Left ventricle myocardium inferior (tissue), 1 donor: ENCODE measurements around the gene PDLIM4. TPM values are rescaled to one million over a fixed set of nuclear protein-coding genes. Genes with fewer than 3 reads are reported as not detected.

Experiments
- DNase-seq: peaks from one replicate; pipeline ENCODE4 v3.0.0-alpha.2; 2020
- H3K27ac ChIP-seq: fragments of 200-600 bp; replicated peaks from 2 replicates; pipeline ENCODE4 v1.8.0; 2021
- H3K27me3 ChIP-seq: fragments of 200-600 bp; 2 replicates; pipeline ENCODE4 v1.8.0; 2021; ENCODE audit warnings: low read depth
- H3K36me3 ChIP-seq: fragments of 200-600 bp; 2 replicates; pipeline ENCODE4 v1.8.0; 2021
- H3K4me1 ChIP-seq: fragments of 200-600 bp; 2 replicates; pipeline ENCODE4 v1.8.0; 2021
- H3K4me3 ChIP-seq: fragments of 200-600 bp; 2 replicates; pipeline ENCODE4 v1.8.0; 2021; ENCODE audit warnings: mild to moderate bottlenecking, moderate library complexity
- H3K9me3 ChIP-seq: fragments of 200-600 bp; replicated peaks from 2 replicates; pipeline ENCODE4 v1.8.0; 2021
- intact Hi-C: fragments of 100-400 bp; cut with micrococcal nuclease; formaldehyde crosslinking; loops from one replicate; pipeline ENCODE4 v1.11.0; 2022
- total RNA-seq: library from RNA; stranded (reverse); fragmentation: NEBNext Ultra II Directional; extraction: Animal tissue kit (Norgen Biotek cat#: 25700); gene quantifications from one replicate; pipeline ENCODE4 v1.2.1, GENCODE V29; 2021
- TF ChIP-seq, protein P1 (sequence below): fragments of 200-600 bp; IDR thresholded peaks from 2 replicates; pipeline ENCODE4 v1.8.0; 2021; ENCODE audit warnings: antibody characterized with exemption, mild to moderate bottlenecking, borderline replicate concordance
- donor health status: DM: no; HTN: yes; CAD: no; lungs with severe emphysema.

Gene PDLIM4
- total RNA-seq, 1 donor from 2014 or later, result 4.8 TPM

DNA sequence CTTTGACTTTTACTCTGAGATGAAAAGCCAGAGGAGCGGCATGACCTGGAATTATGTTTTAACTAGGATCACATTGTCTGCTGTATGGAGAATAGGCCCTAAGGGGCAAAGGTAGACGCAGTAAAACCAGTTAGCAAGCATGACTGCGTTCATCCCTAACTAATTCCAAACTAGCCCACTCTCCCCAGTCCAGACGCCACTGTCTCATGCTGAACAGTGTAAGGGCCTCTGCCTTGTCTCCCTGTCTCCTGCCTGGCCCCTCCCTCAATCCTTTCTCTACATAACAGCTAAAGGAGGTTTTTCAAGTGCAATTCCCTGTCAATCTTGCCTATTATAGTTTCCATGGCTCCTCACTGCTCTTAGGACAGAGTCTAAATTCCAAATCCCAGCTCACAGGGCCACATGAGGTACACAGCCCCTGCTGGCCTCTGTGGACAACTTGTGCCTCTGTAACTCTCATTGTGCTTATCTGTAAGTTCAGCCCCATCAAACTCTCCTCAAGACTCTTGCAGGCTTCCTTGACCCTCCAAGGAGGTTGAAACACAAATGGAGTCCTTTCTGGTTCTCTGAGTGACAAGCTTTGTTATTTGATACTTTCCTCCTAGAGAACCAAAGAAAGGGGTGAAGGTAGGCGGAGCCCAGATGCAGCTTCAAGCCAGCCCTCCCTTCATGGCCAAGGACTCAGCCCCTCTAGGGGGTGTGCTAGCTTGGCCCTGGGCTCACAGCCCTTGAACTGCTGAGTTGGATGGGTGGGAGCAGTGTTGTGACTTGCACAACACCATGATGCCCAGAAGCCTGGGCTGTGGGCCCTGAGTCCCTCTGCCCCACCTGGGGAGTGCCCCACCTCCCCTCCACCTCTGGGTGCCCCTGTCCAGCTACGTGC, 20.7 kb downstream of the PDLIM4 start:
- Histone ChIP-seq H3K4me3 (no peak overlapping the region), H3K27me3 (no peaks in the 10 kb centered on the region), H3K36me3 (no peaks in the 10 kb centered on the region), H3K27ac (no peak overlapping the region), H3K9me3 (no peaks in the 10 kb centered on the region), H3K4me1 (peaks cover 1% of the 10 kb centered on the region)
- DNase-seq, result no peak
- intact Hi-C loops, result no loop called here
- TF ChIP-seq, protein P1, sequence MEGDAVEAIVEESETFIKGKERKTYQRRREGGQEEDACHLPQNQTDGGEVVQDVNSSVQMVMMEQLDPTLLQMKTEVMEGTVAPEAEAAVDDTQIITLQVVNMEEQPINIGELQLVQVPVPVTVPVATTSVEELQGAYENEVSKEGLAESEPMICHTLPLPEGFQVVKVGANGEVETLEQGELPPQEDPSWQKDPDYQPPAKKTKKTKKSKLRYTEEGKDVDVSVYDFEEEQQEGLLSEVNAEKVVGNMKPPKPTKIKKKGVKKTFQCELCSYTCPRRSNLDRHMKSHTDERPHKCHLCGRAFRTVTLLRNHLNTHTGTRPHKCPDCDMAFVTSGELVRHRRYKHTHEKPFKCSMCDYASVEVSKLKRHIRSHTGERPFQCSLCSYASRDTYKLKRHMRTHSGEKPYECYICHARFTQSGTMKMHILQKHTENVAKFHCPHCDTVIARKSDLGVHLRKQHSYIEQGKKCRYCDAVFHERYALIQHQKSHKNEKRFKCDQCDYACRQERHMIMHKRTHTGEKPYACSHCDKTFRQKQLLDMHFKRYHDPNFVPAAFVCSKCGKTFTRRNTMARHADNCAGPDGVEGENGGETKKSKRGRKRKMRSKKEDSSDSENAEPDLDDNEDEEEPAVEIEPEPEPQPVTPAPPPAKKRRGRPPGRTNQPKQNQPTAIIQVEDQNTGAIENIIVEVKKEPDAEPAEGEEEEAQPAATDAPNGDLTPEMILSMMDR, result no peak

DNA sequence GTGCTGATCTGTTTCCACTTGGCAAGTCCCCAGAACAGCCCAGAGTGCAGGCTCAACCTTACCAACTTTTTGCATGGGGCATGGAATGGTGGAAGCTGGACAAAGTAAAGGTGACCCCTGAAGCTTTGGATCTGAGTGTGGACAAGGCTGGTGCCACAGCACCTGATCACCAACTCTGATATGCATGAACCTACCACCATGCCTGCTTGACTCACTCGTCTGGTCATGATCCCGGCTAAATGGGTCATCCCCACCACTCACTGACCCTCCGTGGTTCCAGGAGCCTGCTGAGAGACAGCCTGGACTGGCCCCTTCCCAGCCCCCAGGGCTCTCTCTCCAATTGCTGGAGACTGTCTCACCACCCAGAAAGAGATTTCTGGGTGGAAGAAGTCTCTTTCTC, 22.3 kb downstream of the PDLIM4 start:
- DNase-seq, result no peak

DNA sequence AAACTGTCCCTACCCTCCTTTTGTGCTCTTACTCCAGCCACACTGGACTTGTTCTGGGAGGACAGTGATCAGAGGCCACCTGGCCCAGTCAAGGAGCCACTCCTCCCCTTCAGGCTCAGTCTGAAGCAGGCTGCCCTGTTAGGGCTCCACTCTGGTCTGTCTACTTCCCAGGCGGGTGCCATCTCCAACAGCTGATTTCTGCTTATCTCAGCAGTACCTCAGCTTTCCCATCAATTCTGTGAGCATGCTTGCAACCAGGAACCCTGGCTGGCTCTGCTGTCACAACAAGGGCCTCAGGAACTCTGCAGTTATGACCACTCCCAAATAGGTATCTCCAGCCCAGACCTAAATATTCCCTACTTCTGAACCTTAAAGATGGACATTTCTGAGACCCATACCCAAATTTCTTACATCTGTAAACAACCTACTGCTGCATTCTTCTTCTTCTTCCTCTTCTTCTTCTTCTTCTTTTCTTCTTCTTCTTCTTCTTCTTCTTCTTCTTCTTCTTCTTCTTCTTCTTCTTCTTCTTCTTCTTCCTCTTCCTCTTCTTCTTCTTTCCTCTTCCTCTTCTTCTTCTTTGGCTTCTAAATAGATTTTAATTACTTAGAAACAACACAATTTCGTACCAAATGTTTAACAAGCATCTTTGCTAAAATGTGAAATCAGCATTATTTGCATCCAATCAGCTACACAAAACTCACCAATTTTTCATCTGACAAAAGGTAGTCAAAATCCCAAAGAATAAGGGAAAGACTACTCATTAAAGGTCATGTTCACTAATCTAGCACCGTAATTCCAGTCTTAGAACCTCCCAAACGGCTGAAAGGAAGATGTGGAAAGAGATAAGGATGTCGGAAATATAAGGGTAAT, 23.1 kb downstream of the PDLIM4 start:
- intact Hi-C loops, result no loop called here
- TF ChIP-seq, protein P1, result no peak
- H3K27ac ChIP-seq, result no peak overlapping the region
- no peak for DNase-seq
- H3K36me3 ChIP-seq, result no peaks in the 10 kb centered on the region
- no peak overlapping the region for H3K4me3 ChIP-seq
- H3K9me3 ChIP-seq, result no peaks in the 10 kb centered on the region
- peaks cover 5% of the 10 kb centered on the region for H3K4me1 ChIP-seq
- no peaks in the 10 kb centered on the region for H3K27me3 ChIP-seq

More for the DNA sequence above, 22.3 kb downstream of the PDLIM4 start:
- no peaks in the 10 kb centered on the region for H3K27me3 ChIP-seq
- H3K4me1 ChIP-seq, result peaks cover 5% of the 10 kb centered on the region
- TF ChIP-seq, protein P1, result no peak
- H3K36me3 ChIP-seq, result no peaks in the 10 kb centered on the region
- no peak overlapping the region for H3K27ac ChIP-seq
- H3K4me3 ChIP-seq, result no peak overlapping the region
- H3K9me3 ChIP-seq, result no peaks in the 10 kb centered on the region
- intact Hi-C loops, result no loop called here

DNA sequence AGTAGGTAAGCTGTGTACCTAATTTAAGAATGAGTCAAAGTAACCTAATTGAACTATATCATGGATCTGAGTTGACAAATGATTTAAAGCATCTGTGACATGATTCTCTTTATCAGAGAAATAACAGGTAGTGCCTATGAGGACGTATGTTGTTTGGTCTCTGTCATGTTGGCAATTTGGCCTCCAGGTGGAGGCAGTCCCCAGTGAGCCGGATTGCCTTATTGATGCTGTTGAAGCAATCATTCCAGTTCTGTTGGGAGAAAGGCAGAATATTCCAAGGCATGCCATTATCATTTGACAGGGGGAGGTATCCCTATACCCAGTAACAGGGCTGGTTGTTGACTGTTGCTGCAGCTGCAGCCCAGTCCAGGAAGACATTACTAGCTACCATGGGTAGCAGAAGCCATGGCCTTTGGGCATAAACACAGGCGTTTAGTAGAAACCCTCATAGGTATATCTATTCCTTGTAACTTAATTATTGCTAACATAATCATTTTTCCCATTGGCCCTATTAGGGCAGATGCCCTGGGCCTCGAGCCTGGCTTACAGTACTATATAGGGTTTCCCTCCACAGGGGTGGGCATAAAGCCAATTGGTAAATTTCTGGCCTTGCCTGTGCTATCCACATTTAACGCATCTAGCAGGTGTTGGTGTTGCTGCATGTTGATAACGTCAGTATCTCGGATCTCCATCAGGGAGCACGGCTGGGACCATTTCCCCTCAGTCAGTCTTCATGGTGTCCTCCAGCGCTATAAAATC, 24.5 kb downstream of the PDLIM4 start:
- H3K27ac ChIP-seq, result no peak overlapping the region
- H3K27me3 ChIP-seq, result no peaks in the 10 kb centered on the region
- H3K36me3 ChIP-seq, result no peaks in the 10 kb centered on the region
- DNase-seq, result no peak
- intact Hi-C loops, result no loop called here
- no peak overlapping the region for H3K4me3 ChIP-seq
- TF ChIP-seq, protein P1, result no peak
- H3K9me3 ChIP-seq, result no peaks in the 10 kb centered on the region
- peaks cover 5% of the 10 kb centered on the region for H3K4me1 ChIP-seq

DNA sequence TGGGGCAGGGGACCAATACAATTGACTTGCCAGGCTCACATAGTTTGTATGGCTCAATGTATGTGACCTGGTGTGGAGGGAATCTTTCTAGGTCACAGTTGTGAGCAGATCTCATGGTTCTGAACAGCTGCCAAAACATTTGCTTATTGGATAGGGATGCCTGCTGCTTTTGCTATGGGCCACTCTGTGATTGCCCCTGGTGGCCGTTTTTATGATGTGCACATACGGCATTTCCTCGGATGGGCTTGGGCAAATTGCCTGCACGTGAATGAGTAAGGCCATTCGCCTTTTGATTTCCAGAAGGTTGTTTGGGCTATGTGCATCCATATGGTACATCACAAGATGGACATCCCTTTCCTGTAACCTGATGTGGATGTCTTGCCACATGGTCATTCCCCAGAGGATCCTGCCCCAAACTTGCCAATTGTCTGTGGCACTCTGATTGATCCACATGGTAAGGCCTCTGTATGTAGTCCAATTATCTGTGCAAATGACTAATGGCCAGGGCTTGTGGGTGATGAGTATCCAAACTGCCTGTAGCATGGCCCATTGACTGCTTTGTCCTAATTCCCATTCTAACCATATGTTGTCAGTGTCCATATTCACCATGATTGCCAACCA, 26.0 kb downstream of the PDLIM4 start:
- Histone ChIP-seq H3K36me3 (no peaks in the 10 kb centered on the region), H3K4me1 (peaks cover 5% of the 10 kb centered on the region), H3K27me3 (no peaks in the 10 kb centered on the region), H3K9me3 (no peaks in the 10 kb centered on the region), H3K4me3 (no peak overlapping the region), H3K27ac (no peak overlapping the region)
- TF ChIP-seq, protein P1, result peak; percentile 68
- no peak for DNase-seq
- intact Hi-C loops, result no loop called here
